ENCODE results near the gene LRRIQ1.

The LRRIQ1 gene

GRCh38 chr12:85280984-85281630, 245.0 kb downstream of the LRRIQ1 start:
- peak overlapping the region; percentile 75 for H3K4me3 ChIP-seq (ENCODE audit: low read depth, low read length)

GRCh38 chr12:85281636-85282312, 245.6 kb downstream of the LRRIQ1 start:
- H3K4me3 ChIP-seq (ENCODE audit: low read depth, low read length), result peak overlapping the region; percentile 75

- no peak overlapping the region for H3K4me3 ChIP-seq (ENCODE audit: low read depth, low read length)
Observed at GRCh38 chr12:85283560-85283959, 247.4 kb downstream of the LRRIQ1 start.
